Lung (tissue), 12 donors: ENCODE data around the gene RARRES2. TPM values are rescaled to one million over a fixed set of nuclear protein-coding genes. Genes with fewer than 3 reads are reported as not detected.

ENCODE experiments used
- ATAC-seq: fragments of 200-7000 bp; cut with Tn5 transposase; one replicate; pipeline ENCODE4 v1.9.1; 2020; ENCODE audit warnings: moderate number of reproducible peaks; ENCODE audit not compliant: insufficient read depth, low FRiP score
- DNase-seq, 3 donors: peaks; one replicate each; pipeline ENCODE4 v3.0.0-alpha.2; 2013 to 2017
- H3K27ac ChIP-seq, 2 donors: one replicate each; pipeline ENCODE4 v1.5.1; 2013; ENCODE audit warnings: mild to moderate bottlenecking in 2 of 2, moderate library complexity in 2 of 2, control low read depth in 1 of 2, inconsistent platforms in 1 of 2, low read depth in 1 of 2, low read length in 1 of 2
- H3K27me3 ChIP-seq, 3 donors: one replicate each; pipeline ENCODE4 v1.5.1; 2013; ENCODE audit warnings: low read length in 2 of 3; ENCODE audit not compliant: control insufficient read depth in 3 of 3, insufficient read depth in 3 of 3
- H3K36me3 ChIP-seq, 4 donors: one replicate each; pipeline ENCODE4 v1.5.1; 2013; ENCODE audit warnings: low read length in 4 of 4, mild to moderate bottlenecking in 1 of 4, moderate library complexity in 1 of 4; ENCODE audit not compliant: control insufficient read depth in 4 of 4, insufficient read depth in 4 of 4
- H3K4me1 ChIP-seq, 5 donors: one replicate each; pipeline ENCODE4 v1.5.1; 2013; ENCODE audit warnings: low read length in 5 of 5, mild to moderate bottlenecking in 2 of 5, moderate library complexity in 1 of 5; ENCODE audit not compliant: control insufficient read depth in 5 of 5, insufficient read depth in 5 of 5
- H3K4me3 ChIP-seq: one replicate; pipeline ENCODE4 v1.5.1; 2013; ENCODE audit warnings: mild to moderate bottlenecking, control low read depth, moderate library complexity
- H3K9ac ChIP-seq, 2 donors: one replicate each; pipeline ENCODE4 v1.5.1; 2013; ENCODE audit warnings: low read length in 2 of 2, control low read depth in 1 of 2; ENCODE audit not compliant: insufficient read depth in 1 of 2
- H3K9me3 ChIP-seq, 4 donors: one replicate each; pipeline ENCODE4 v1.5.1; 2013; ENCODE audit warnings: low read length in 3 of 4, mild to moderate bottlenecking in 1 of 4, moderate library complexity in 1 of 4; ENCODE audit not compliant: control insufficient read depth in 4 of 4, insufficient read depth in 3 of 4
- WGBS, 2 donors: extraction: QIAGEN DNeasy Blood & Tissue Kit; methylation state at CpG; one replicate each; pipeline ENCODE4 v1.1.7; 2013; 5-methylcytosine and 5-hydroxymethylcytosine counted together
- polyA plus RNA-seq, 2 donors: library from polyadenylated mRNA; stranded (reverse); fragments of 200-250 nt; gene quantifications; one replicate each; pipeline ENCODE4 v1.2.1, GENCODE V29; 2013
- total RNA-seq, 2 donors: library from RNA; depleted of rRNA in 1 of 2; stranded (reverse); fragments of >200 nt in 1 of 2; gene quantifications; one replicate each; pipeline ENCODE4 v1.2.1, GENCODE V29; 2014 to 2021
- TF ChIP-seq, protein P1 (sequence below): IDR thresholded peaks from 2 replicates; pipeline ENCODE4 v1.5.1; 2012; ENCODE audit warnings: mild to moderate bottlenecking; ENCODE audit errors: control extremely low read depth, extremely low read depth
- donor health status: control.
- donor health status: control.
- donor health status: Bipolar disorder and iron deficiency.
- donor health status: healthy.
- donor health status: DM: yes; HTN: yes; CAD: no.

Gene RARRES2
- total and polyA plus RNA-seq, 4 donors = 123 to 212 (median 163) TPM

DNA sequence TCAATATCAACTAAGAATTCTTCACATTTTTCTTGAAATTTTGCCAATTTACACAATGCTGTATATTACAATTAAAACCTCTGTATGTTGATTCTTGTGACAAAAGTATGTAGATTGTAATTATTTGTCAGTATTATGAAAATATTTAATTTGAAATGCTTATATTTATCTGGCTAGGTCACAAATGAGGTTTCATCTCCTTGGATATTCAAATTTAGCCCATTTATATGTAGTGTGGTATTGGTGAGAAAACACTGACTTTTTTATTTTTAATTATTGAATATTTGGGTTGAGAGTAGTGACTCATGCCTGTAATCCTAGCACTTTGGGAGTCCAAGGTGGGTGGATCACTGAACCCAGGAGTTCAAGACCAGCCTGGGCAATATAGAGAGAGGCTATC lies 2.9 kb upstream of the RARRES2 start:
- Histone ChIP-seq H3K27me3 (no peaks in the 10 kb centered on the region), H3K36me3 (peaks cover 0 to 7% (median under 1%) of the 10 kb centered on the region in 4 donors), H3K4me3 (no peak overlapping the region), H3K4me1 (peaks cover 0 to 16% (median 5%) of the 10 kb centered on the region in 5 donors), H3K9ac (no peak overlapping the region), H3K9me3 (peaks cover 0 to 6% (median 1%) of the 10 kb centered on the region in 4 donors), H3K27ac (no peak overlapping the region)
- TF ChIP-seq, protein P1, sequence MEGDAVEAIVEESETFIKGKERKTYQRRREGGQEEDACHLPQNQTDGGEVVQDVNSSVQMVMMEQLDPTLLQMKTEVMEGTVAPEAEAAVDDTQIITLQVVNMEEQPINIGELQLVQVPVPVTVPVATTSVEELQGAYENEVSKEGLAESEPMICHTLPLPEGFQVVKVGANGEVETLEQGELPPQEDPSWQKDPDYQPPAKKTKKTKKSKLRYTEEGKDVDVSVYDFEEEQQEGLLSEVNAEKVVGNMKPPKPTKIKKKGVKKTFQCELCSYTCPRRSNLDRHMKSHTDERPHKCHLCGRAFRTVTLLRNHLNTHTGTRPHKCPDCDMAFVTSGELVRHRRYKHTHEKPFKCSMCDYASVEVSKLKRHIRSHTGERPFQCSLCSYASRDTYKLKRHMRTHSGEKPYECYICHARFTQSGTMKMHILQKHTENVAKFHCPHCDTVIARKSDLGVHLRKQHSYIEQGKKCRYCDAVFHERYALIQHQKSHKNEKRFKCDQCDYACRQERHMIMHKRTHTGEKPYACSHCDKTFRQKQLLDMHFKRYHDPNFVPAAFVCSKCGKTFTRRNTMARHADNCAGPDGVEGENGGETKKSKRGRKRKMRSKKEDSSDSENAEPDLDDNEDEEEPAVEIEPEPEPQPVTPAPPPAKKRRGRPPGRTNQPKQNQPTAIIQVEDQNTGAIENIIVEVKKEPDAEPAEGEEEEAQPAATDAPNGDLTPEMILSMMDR = no peak
- no peak for DNase-seq
- ATAC-seq = no peak

DNA sequence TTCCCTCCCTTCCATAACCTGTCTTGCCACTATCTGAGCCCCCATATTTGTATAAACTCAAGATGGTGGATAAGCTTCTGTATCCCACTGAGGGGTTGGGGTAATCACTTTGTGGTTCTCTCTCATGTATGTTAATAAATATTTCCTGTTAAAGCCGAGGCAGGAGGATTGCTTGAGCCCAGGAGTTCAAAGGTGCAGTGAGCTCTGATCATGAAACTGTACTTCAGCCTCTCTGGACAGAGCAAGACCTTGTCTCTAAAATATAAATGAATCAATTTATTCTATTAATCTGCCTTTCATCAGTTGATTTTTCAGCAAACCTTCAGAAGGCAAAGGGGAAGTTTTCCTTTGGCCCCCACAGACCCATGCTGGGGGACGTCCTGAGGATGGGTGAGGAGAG lies 1.8 kb upstream of the RARRES2 start:
- DNase-seq (no peak), ATAC-seq (no peak)
- Histone ChIP-seq H3K27me3 (no peaks in the 10 kb centered on the region), H3K36me3 (peaks cover 0 to 18% (median 4%) of the 10 kb centered on the region in 4 donors), H3K4me3 (no peak overlapping the region), H3K9ac (no peak overlapping the region), H3K27ac (no peak overlapping the region), H3K9me3 (peaks cover 0 to 6% (median 1%) of the 10 kb centered on the region in 4 donors), H3K4me1 (peaks cover 0 to 25% (median 14%) of the 10 kb centered on the region in 5 donors)
- TF ChIP-seq, protein P1 = no peak
- 64 to 80% methylated on average over 2 of the region's 2 CpGs for WGBS, 2 donors

DNA sequence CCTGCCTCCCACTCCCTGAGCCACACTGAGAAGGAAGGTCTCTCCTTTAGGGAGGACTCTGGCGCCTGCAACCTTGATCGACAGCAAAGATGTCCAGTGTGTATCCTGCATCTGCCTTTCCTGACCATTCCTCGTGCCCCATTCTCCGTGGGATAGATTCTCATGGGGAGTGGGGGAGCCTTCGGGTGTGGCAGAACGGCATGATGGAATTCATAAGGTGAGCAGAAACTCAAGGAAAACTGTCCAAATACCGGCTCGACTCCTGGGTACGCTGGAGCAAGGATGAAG lies 636 bp upstream of the RARRES2 start:
- Histone ChIP-seq H3K27me3 (no peaks in the 10 kb centered on the region), H3K4me1 (peaks cover 0 to 36% (median 15%) of the 10 kb centered on the region in 5 donors), H3K9me3 (peaks cover 0 to 4% (median 1%) of the 10 kb centered on the region in 4 donors), H3K36me3 (peaks cover 0 to 29% (median 11%) of the 10 kb centered on the region in 4 donors), H3K9ac (peak overlapping the region in 1 of 2 donors; percentile 81), H3K27ac (no peak overlapping the region), H3K4me3 (no peak overlapping the region)
- 88 to 90% methylated on average over 9 of the region's 9 CpGs for WGBS, 2 donors
- TF ChIP-seq, protein P1 = no peak
- no peak for ATAC-seq
- DNase-seq = no peak

DNA sequence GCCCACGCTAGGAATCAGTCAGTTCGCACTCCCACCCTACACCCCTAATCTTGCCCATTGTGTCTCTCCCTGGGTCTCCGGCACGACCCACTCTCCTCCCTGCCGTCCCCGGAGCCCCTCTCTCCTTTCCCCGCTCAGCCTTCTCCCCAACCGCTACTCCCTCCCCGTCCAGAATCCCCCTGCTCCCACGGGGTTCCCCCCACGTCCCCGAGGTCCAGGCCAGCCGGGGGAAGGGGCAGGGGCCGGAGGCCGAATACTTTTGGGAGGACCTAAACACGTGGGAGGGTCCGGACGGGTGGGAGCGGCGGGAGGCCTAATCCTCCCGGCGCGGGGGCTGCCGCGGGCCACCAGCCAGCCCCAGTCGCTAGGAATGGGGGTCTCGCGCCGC lies 560 bp downstream of the RARRES2 start:
- Histone ChIP-seq H3K36me3 (peaks cover 0 to 32% (median 12%) of the 10 kb centered on the region in 4 donors), H3K27me3 (no peaks in the 10 kb centered on the region), H3K27ac (peak overlapping the region in 1 of 2 donors; percentile 71), H3K4me1 (peaks cover 0 to 48% (median 23%) of the 10 kb centered on the region in 5 donors), H3K9ac (peak overlapping the region; percentile 46 to 58), H3K4me3 (peak overlapping the region; percentile 43), H3K9me3 (peaks cover 0 to 4% (median 1%) of the 10 kb centered on the region in 4 donors)
- TF ChIP-seq, protein P1 = no peak
- WGBS, 2 donors = 5 to 10% methylated on average over 22 to 29 of the region's 29 CpGs
- DNase-seq (peak in 1 of 3 donors; percentile 39), ATAC-seq (no peak)
